ENCODE data around the gene CCDC6. TPM values are rescaled to one million over a fixed set of nuclear protein-coding genes. Genes with fewer than 3 reads are reported as not detected.

CCDC6 gene
- total and polyA plus RNA-seq, 9 of the 15 experiments (the other 6 are each of a cell fraction or from before 2014, with no cell fraction given), result 10.4 to 41.0 (median 20.9) TPM

DNA sequence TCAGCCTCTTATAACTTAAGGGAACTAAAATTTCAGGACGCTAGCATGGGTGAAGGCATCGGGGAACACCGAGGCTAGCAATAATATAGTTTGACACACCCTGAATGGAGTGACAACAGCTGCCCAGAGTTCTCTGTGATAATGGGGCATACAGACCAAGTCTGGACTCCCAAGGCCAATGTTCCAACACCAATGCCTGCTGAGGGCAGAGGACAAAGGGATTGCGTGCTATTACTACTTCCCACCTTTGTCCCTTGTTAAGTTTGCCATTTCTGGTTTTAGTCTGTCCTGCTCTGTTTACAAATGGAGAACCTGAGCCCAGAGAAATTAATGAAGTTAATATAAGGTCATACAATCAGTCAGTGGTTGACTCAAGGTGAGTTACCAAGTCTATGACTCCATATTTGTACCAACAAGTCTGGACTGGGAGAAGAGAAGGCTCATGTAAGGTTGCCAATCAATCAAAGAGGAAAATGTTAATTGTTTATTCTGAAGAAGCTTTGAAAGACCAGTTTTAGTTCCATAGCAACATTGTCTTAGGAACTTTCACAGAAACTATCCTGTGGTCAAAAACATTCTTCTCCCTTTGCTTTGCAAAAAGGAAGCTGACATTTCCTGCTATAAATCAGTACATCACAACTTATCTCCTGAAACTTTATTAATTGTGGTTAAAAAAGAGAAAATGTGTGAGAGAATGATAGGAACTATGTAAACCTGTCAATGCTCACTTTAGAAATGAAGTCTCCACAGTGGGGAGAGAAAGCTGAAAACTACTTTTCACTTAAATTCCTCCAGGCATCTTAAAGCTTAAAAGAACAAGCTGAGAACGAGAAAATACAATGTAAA, 74.5 kb downstream of the CCDC6 start (continued):
- TF ChIP-seq, protein P1, sequence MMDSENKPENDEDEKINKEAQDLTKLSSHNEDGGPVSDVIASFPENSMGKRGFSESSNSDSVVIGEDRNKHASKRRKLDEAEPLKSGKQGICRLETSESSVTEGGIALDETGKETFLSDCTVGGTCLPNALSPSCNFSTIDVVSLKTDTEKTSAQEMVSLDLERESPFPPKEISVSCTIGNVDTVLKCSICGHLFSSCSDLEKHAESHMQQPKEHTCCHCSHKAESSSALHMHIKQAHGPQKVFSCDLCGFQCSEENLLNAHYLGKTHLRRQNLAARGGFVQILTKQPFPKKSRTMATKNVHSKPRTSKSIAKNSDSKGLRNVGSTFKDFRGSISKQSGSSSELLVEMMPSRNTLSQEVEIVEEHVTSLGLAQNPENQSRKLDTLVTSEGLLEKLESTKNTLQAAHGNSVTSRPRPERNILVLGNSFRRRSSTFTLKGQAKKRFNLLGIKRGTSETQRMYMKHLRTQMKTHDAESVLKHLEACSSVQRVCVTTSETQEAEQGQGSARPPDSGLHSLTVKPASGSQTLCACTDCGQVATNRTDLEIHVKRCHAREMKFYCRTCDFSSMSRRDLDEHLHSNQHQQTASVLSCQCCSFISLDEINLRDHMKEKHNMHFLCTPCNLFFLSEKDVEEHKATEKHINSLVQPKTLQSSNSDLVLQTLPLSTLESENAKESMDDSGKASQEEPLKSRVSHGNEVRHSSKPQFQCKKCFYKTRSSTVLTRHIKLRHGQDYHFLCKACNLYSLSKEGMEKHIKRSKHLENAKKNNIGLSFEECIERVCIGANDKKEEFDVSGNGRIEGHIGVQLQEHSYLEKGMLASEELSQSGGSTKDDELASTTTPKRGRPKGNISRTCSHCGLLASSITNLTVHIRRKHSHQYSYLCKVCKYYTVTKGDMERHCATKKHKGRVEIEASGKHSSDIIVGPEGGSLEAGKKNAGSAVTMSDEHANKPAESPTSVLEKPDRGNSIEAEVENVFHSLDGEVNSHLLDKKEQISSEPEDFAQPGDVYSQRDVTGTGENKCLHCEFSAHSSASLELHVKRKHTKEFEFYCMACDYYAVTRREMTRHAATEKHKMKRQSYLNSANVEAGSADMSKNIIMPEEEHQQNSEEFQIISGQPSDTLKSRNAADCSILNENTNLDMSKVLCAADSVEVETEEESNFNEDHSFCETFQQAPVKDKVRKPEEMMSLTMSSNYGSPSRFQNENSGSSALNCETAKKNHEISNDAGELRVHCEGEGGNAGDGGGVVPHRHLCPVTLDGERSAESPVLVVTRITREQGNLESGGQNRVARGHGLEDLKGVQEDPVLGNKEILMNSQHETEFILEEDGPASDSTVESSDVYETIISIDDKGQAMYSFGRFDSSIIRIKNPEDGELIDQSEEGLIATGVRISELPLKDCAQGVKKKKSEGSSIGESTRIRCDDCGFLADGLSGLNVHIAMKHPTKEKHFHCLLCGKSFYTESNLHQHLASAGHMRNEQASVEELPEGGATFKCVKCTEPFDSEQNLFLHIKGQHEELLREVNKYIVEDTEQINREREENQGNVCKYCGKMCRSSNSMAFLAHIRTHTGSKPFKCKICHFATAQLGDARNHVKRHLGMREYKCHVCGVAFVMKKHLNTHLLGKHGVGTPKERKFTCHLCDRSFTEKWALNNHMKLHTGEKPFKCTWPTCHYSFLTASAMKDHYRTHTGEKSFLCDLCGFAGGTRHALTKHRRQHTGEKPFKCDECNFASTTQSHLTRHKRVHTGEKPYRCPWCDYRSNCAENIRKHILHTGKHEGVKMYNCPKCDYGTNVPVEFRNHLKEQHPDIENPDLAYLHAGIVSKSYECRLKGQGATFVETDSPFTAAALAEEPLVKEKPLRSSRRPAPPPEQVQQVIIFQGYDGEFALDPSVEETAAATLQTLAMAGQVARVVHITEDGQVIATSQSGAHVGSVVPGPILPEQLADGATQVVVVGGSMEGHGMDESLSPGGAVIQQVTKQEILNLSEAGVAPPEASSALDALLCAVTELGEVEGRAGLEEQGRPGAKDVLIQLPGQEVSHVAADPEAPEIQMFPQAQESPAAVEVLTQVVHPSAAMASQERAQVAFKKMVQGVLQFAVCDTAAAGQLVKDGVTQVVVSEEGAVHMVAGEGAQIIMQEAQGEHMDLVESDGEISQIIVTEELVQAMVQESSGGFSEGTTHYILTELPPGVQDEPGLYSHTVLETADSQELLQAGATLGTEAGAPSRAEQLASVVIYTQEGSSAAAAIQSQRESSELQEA (IDR thresholded peaks at IDR 0.05; ENCODE audit: low read depth), result no peak
- TF ChIP-seq TAL1 (IDR thresholded peaks at IDR 0.05) (peak; percentile 71), SMARCA4 (IDR thresholded peaks at IDR 0.05) (peak; percentile 39; the same call in 1 of the 2 replicates), ELF4 (CRISPR knock-in tag; IDR thresholded peaks at IDR 0.05) (no peak)
